Sigmoid colon (tissue), 7 donors: ENCODE results near the gene PDE4D. TPM values are rescaled to one million over a fixed set of nuclear protein-coding genes. Genes with fewer than 3 reads are reported as not detected.

Experiments used
- DNase-seq: peaks from one replicate; pipeline ENCODE4 v3.0.0-alpha.2; 2019
- H3K27ac ChIP-seq, 4 donors: fragments of 200-600 bp; sonication (generic); one replicate each; pipeline ENCODE4 v1.5.1; 2016 to 2019; ENCODE audit warnings: mild to moderate bottlenecking in 1 of 4
- H3K27me3 ChIP-seq, 3 donors: fragments of 200-600 bp; sonication (generic); one replicate each; pipeline ENCODE4 v1.5.1; 2019; ENCODE audit warnings: mild to moderate bottlenecking in 1 of 3
- H3K36me3 ChIP-seq, 4 donors: fragments of 200-600 bp; sonication (generic); one replicate each; pipeline ENCODE4 v1.5.1; 2016 to 2019
- H3K4me1 ChIP-seq, 4 donors: fragments of 200-600 bp; sonication (generic); one replicate each; pipeline ENCODE4 v1.5.1; 2017 to 2019
- H3K4me3 ChIP-seq, 4 donors: fragments of 200-600 bp; sonication (generic); one replicate each; pipeline ENCODE4 v1.5.1; 2017 to 2019; ENCODE audit warnings: mild to moderate bottlenecking in 2 of 4, moderate library complexity in 1 of 4
- H3K9me3 ChIP-seq, 4 donors: fragments of 200-600 bp in 3 of 4; sonication (generic) in 3 of 4; one replicate each; pipeline versions ENCODE4 v1.5.1 to v1.6.1; 2013 to 2019
- CTCF ChIP-seq, 4 experiments: fragments of 450-650 bp in 3 of 4; fragments of 200-600 bp in 1 of 4; IDR thresholded peaks; one replicate each; pipeline ENCODE4 v1.5.1; 2016 to 2019; ENCODE audit warnings: antibody characterized with exemption in 4 of 4, mild to moderate bottlenecking in 3 of 4, moderate library complexity in 2 of 4
- EP300 ChIP-seq, 4 donors: sonication (generic); formaldehyde crosslinking; IDR thresholded peaks; one replicate each; pipeline ENCODE4 v1.6.1; 2017; ENCODE audit warnings: antibody characterized with exemption in 4 of 4
- POLR2A ChIP-seq, 2 donors: fragments of 450-650 bp; IDR thresholded peaks; one replicate each; pipeline ENCODE4 v1.6.1; 2016; ENCODE audit warnings: antibody characterized with exemption in 2 of 2, mild to moderate bottlenecking in 2 of 2, moderate library complexity in 2 of 2
- POLR2AphosphoS5 ChIP-seq, 4 donors: sonication (generic); formaldehyde crosslinking; IDR thresholded peaks; one replicate each; pipeline ENCODE4 v1.6.1; 2017; ENCODE audit warnings: antibody characterized with exemption in 4 of 4
- WGBS, 2 donors: extraction: QIAGEN DNeasy Blood & Tissue Kit; methylation state at CpG; one replicate each; pipeline ENCODE4 v1.1.7; 2013; 5-methylcytosine and 5-hydroxymethylcytosine counted together
- intact Hi-C: fragments of 100-400 bp; cut with DNase I; formaldehyde crosslinking; loops from one replicate; pipeline ENCODE4 v1.15.1; 2023
- polyA plus RNA-seq, 3 donors: library from polyadenylated mRNA; stranded (reverse); fragments of 200-250 nt; gene quantifications; one replicate each; pipeline ENCODE4 v1.2.3, GENCODE V29; 2013
- total RNA-seq, 4 donors: library from RNA; depleted of rRNA; stranded (reverse); fragments of >200 nt; gene quantifications; one replicate each; pipeline ENCODE4 v1.1.0, GENCODE V29; 2016
- donor health status: healthy with polysubstance abuse.
- donor health status: Bipolar disorder and iron deficiency.
- donor health status: healthy.

PDE4D gene
- total and polyA plus RNA-seq, 7 donors, result 6.0 to 289 (median 169) TPM

GRCh38 chr5:58969253-58969652, 924.3 kb downstream of the PDE4D start:
- H3K27me3 ChIP-seq, result no peaks in the 10 kb centered on the region
- H3K4me3 ChIP-seq, result no peak overlapping the region
- H3K27ac ChIP-seq, result no peak overlapping the region
- intact Hi-C loops, result loop anchor here (5.0 kb wide), 1 partner anchor 37 kb away; no protein-coding TSS in a partner anchor
- no peaks in the 10 kb centered on the region for H3K9me3 ChIP-seq
- H3K4me1 ChIP-seq, result peaks cover 0 to 8% (median 2%) of the 10 kb centered on the region in 4 donors
- TF ChIP-seq EP300 (IDR thresholded peaks at IDR 0.05) (no peak), POLR2AphosphoS5 (IDR thresholded peaks at IDR 0.05) (peak in 1 of 4 donors; percentile 20)
- 82 to 88% methylated on average over 3 of the region's 3 CpGs for WGBS, 2 donors
- peaks cover 0 to 12% (median 7%) of the 10 kb centered on the region in 4 donors for H3K36me3 ChIP-seq
- DNase-seq, result no peak

GRCh38 chr5:58968350-58968749, 925.2 kb downstream of the PDE4D start:
- H3K27me3 ChIP-seq, result no peaks in the 10 kb centered on the region

GRCh38 chr5:58967597-58968281, 925.8 kb downstream of the PDE4D start:
- H3K4me3 ChIP-seq, result no peak overlapping the region
- no peaks in the 10 kb centered on the region for H3K36me3 ChIP-seq
- no peak for TF ChIP-seq POLR2A (IDR thresholded peaks at IDR 0.05)
- TF ChIP-seq EP300 (IDR thresholded peaks at IDR 0.05), result no peak
- no peak for TF ChIP-seq CTCF (IDR thresholded peaks at IDR 0.05)
- TF ChIP-seq POLR2AphosphoS5 (IDR thresholded peaks at IDR 0.05), result no peak
- no peaks in the 10 kb centered on the region for H3K27me3 ChIP-seq
- intact Hi-C loops, result loop anchor here (5.0 kb wide), 1 partner anchor 35 kb away; no protein-coding TSS in a partner anchor
- peaks cover 0 to 7% (median 2%) of the 10 kb centered on the region in 4 donors for H3K4me1 ChIP-seq
- 94 to 96% methylated on average over 2 of the region's 2 CpGs for WGBS, 2 donors
- H3K9me3 ChIP-seq, result no peaks in the 10 kb centered on the region
- H3K27ac ChIP-seq, result no peak overlapping the region
- DNase-seq, result no peak

More at GRCh38 chr5:58968350-58968749, 925.2 kb downstream of the PDE4D start:
- no peak for TF ChIP-seq POLR2AphosphoS5 (IDR thresholded peaks at IDR 0.05)
- TF ChIP-seq POLR2A (IDR thresholded peaks at IDR 0.05), result no peak
- TF ChIP-seq CTCF (IDR thresholded peaks at IDR 0.05), result no peak
- no peak for TF ChIP-seq EP300 (IDR thresholded peaks at IDR 0.05)
- Histone ChIP-seq H3K4me1 (peaks cover 0 to 8% (median 2%) of the 10 kb centered on the region in 4 donors), H3K9me3 (no peaks in the 10 kb centered on the region), H3K27ac (no peak overlapping the region), H3K4me3 (no peak overlapping the region), H3K36me3 (peaks cover 0 to 3% (median 0%) of the 10 kb centered on the region in 4 donors)
- 96% methylated on average over 3 of the region's 3 CpGs for WGBS, 2 donors
- intact Hi-C loops, result loop anchor here (5.0 kb wide), 1 partner anchor 36 kb away; no protein-coding TSS in a partner anchor
- DNase-seq, result no peak

- Histone ChIP-seq H3K36me3 (no peaks in the 10 kb centered on the region), H3K9me3 (no peaks in the 10 kb centered on the region), H3K27ac (no peak overlapping the region), H3K27me3 (no peaks in the 10 kb centered on the region), H3K4me1 (no peaks in the 10 kb centered on the region), H3K4me3 (no peak overlapping the region)
- TF ChIP-seq POLR2AphosphoS5 (IDR thresholded peaks at IDR 0.05) (no peak), CTCF (IDR thresholded peaks at IDR 0.05) (no peak), POLR2A (IDR thresholded peaks at IDR 0.05) (no peak), EP300 (IDR thresholded peaks at IDR 0.05) (no peak)
- no peak for DNase-seq
- WGBS, 2 donors, result 86 to 89% methylated on average over 9 of the region's 9 CpGs
- intact Hi-C loops, result loop anchor here (5.0 kb wide), 1 partner anchor 34 kb away; no protein-coding TSS in a partner anchor
Measured at GRCh38 chr5:58965677-58966414, 927.7 kb downstream of the PDE4D start.

- TF ChIP-seq POLR2AphosphoS5 (IDR thresholded peaks at IDR 0.05) (no peak), POLR2A (IDR thresholded peaks at IDR 0.05) (no peak), EP300 (IDR thresholded peaks at IDR 0.05) (no peak), CTCF (IDR thresholded peaks at IDR 0.05) (no peak)
- intact Hi-C loops, result no loop called here
- Histone ChIP-seq H3K27ac (no peak overlapping the region), H3K4me1 (no peaks in the 10 kb centered on the region), H3K36me3 (no peaks in the 10 kb centered on the region), H3K4me3 (no peak overlapping the region), H3K27me3 (no peaks in the 10 kb centered on the region), H3K9me3 (no peaks in the 10 kb centered on the region)
- DNase-seq, result no peak
- WGBS, 2 donors, result 87 to 89% methylated on average over 1 of the region's 1 CpG
Measured at GRCh38 chr5:58963821-58964220, 929.7 kb downstream of the PDE4D start.
